ENCODE results near the gene TET3.

DNA sequence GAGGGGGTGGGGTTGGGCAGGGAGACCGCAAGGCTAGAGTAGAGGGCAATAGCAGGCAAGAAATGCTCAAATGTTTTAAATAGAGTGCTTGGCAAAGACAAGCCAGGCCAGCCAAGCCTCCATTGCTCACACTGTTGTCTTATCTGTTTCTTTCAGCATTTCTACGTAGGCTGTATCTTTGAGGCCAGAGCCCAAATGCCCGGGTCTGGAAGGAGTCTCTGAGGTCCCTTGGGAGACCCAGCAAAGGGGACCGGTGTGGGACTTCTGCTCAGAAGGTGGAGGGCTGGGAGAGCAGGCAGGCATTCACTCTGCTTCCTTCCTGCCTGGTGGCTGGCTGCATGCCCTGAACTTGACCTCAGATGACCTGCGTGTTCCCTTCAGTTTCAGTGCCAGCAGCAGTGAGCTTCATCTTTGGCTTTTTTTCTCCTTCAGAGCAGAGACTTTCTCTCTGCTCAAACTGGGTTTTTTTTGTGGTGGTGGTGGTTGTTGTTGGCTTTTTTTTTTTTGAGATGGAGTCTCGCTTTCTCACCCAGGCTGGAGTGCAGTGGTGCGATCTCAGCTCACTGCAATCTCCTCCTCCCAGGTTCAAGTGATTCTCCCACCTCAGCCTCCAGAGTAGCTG, 13.7 kb upstream of the TET3 start:
- no peak for TF ChIP-seq CTCF (IDR thresholded peaks at IDR 0.05)
- TF ChIP-seq POLR2A (IDR thresholded peaks at IDR 0.05): no peak

Data from lower leg skin (tissue), 3 donors.